Inflammatory macrophage (primary cell): Measurements from ENCODE around the gene MMP2.

Experiments used
- DNase-seq, 2 donors: peaks; one replicate each; pipeline ENCODE4 v3.0.0-alpha.2; 2020 to 2022

MMP2 gene

DNA sequence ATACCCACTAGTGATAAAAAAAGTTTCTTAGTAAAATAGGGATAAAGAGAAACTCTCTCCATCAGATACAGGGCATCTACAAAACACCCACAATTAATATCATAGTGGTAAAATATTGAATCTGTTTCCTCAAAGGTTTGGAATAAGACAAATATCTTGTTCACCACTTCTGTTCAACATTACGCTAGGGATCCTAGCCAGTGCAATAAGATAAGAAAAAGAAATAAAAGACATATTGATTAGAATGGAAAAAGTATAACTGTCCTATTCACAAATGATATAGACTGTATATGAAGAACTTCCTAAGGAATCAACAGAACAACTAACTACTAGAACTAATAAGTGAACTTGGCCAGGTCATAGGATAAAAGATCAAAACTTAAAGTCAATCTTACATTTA lies 42.8 kb downstream of the MMP2 start:
- DNase-seq, result no peak

DNA sequence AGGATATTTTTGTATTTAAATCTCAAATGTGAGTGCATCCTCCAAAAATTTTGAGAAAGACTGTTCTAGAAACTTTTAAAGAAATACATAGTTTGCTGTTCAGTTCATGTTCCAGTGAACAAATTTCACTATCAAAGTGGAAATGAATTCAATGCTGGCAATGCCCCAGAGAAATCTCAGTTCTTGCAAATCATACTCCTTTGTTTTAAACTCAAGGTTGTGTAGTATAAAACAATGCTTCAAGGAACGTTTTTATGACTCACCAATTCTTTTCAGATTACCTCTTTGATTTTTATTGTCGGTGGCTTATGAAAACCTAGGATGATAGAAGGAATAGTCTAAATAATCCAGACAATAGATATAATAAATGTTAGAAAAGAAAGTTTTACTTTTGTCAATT lies 47.4 kb downstream of the MMP2 start:
- no peak for DNase-seq

DNA sequence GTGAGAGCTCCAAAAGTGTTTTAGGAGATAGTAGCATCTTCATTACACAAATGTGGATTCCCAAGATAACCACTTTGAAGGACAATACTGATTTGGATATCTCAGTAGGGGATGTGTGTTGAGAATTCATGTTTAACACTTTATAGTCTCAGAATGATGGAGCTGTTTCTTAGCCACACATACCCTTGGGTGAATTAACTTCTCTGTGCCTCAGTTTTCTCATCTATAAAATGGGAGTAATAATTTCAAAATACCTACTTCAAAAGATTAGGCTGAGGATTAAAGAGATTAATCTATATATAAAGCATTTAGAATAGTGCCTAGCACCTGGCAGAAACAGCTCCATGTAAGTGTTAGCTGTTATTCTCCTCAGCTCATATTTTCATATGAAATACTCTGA lies 48.9 kb downstream of the MMP2 start:
- DNase-seq, result no peak

DNA sequence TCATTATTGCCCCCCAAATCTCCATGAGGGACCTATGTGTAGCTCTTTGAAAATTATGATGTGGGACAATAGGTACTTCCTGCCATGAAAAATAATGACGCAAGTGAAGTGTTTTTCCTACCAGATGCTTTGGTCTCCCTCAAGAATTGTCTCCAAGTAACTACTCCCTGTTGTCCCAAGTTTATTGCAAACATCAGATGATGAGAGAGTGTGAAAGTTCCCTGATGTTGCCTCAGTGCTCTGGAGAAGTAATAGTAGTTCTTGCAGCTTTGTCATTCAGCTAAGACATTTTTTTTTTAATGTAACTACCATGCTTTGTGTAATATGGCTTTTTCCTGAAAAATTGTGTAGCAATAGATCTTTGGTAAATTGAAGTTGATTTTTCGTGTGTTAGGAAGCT lies 50.0 kb downstream of the MMP2 start:
- DNase-seq, result peak; percentile 33 to 46

DNA sequence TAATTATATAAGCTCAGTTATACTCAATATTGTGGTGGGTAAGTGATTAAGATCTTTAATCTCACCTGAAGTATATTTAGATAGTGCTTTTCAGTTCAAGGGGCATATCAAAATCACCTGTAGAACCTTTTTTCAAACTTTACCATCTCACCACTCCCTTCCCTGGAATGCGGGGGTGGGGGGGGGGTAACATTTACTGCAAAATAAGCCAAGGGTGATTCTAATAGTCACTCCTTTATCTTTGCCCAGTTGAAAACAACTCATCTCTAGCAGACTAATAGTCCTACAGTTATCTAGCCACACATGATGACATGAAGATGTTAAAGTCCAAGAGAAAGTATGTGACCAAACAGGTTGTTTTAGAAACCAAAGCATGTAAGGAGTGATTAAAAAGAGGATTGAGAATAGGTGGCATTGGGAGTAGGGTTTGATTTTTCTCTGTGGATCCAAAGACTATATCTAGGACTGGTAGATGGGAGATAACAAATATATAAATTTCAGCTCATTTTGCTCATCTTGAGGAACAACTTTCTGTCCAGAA lies 51.4 kb downstream of the MMP2 start:
- DNase-seq, result no peak

DNA sequence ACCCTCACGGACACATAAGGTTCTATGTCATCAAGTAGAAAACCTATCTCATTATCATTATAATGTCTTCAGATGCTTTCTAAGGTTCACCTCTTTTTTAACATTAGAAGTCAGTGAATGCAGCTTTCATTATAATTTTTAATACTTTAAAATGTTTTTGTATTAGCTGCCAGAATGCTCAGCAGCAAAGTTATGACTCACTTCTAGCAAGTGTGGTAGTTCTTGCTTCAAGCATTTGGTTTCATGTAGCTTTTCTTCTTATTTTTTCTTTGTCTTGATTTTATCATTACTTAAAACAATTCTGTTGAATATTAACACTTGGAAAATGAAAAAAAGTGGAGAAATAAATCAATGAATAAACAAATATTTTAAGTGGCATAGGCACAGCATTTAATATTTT lies 53.2 kb downstream of the MMP2 start:
- no peak for DNase-seq

DNA sequence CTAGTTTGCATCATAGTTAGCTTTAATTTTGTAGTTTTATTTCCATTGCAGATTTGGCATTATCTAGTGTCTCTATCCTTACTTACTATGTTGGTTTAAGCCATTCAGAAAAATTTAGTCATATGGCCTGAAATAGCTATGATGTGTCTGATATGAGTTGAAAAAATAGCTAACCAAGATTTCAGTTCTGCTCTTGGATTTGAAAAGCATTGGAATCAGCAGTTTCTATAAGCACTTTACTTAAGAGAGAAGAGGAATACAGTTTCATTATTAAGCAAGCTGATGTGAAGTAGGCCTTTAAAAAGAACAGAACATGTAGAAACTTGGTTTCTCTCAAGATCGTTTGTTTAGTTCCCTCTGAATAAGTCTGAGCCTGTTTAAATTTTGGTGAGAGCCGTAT lies 55.8 kb downstream of the MMP2 start:
- DNase-seq, result peak; percentile 67 to 82

DNA sequence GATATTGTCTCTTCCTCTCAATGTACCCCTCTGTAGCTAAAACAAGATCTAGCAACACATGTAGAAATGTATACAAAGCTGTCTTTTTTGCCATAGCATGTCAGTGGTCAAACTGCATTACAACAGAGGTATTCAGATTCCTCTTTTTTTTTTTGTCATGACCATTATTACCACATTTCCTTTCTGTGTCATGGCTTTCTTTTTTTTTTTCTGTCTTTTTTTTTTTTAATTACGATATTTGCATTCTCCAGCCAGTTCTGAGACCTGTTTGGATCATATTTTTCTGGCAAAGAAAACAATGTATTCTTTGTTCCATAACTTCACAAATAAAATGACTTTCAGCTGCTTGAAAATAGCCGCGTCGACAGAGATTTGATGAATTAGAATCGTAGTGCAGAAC lies 60.1 kb downstream of the MMP2 start:
- peak; percentile 67 to 90 for DNase-seq

DNA sequence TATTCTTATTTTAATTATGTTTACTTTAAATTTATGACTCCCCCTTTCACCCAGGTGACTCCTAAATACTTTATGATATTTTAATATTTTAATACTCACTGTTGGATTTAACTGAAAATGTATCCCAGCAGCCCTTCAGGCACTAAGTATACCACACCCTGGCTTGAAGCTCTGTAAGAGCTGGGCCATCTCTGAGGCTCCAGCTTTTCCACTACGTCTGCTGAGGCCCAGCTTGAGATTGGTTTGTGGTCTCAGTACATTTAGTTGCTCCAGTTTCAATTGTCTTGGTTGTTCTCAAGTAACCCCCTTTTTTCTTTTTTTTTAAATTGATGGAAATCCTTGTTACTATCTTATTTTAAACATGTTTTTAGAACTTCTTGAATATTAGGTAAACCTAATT lies 60.5 kb downstream of the MMP2 start:
- DNase-seq, result no peak

DNA sequence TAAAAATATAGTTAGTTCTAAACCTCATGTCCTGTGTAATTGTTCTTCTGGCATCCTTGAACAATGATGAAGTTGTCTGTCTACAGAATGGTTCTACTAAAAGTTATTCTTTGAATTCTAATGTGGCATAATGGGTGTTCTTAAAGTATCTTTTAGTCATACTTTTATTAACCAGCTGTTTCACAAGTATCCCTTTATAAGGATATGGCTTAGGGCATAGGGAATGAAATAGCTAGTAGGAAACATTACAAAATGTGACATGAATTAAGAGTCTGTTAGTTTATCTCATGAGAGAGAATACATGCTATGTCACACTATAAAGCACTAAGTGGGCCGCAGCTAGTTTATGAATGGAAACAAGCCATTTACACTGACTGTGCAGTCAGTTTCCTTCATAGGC lies 61.2 kb downstream of the MMP2 start:
- DNase-seq, result no peak

DNA sequence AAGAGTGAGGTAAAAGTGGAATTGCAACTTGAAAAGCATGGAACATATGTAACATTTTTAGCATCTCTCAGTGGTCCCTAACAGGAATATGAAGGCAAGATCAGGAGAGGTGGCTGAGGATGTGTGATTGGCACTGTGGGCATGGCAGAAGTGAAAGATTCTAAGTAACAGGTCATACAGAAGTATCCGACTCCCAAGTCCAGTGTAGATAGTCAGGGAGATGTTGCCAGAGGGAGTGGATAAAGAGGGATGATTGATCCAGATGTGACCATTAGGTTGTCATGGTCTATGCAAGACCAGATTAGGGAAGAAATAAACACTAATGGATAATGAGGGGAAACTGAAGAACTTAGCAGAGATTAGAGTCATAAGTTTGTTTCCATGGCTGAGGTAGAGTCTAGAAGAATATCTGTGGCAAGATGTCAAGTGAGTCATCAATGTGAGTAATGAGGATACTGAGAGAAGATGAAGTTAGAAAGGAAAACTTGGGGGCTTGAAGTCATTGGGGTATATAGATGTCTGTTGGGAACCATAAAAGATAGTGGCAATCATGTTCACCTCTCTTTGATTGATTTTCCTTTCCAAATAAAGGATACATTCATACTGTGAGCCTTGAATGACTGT lies 63.6 kb downstream of the MMP2 start:
- DNase-seq, result peak in 1 of 2 donors; percentile 20

DNA sequence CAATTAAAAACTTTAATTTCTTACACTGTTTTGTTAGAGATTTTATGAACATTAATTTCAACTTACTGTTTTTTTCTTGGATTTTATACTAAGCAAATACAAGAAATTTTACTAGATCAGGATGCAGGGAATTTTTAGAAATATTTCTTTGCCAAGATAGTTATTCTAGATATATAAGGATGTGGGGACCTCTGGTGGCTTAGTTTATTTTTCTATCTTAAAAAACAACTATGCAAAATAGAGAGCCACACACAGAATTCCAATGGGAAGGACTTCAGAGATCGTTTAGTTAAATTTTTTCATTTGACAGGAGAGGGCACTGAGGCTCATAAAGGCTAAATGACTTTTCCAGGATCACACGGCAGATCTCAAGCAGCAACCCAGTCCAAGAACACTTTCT lies 64.5 kb downstream of the MMP2 start:
- DNase-seq, result peak in 1 of 2 donors; percentile 20

DNA sequence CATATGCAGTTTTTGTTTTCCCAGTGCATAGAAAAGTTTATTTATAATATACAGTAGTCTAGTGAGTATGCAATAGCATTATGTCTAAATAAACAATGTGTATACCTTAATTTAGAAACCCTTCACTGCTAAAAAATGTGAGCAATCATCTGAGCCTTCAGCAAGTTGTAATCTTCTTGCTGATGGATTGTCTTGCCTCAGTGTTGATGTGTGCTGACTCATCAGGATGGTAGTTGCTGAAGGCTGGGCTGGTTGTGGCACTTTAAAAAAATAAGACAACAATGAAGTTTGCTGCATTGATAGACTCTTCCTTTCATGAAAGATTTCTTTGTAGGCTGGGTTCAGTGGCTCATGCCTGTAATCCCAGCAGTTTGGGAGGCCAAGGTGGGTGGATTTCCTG lies 73.6 kb downstream of the MMP2 start:
- DNase-seq, result no peak

DNA sequence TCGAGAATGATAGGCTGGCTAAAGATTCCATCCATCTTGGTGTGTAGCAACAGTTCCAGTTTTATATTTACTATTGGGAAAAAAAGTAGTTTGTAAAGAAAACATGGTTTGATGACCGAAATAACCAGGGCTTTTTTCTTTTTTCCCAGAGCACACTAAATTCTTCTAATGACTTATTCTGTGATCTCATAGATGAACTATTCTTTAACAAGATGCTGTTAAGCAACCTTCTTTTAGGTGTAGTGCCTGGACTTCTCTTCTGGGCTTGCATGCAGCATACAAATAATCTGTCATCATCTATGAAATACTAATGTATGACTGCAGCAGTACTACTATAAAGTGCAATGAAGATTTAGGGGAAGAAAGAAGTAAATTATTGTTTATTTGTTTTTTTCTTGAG lies 76.4 kb downstream of the MMP2 start:
- DNase-seq, result no peak
